Esophagus squamous epithelium (tissue), 5 donors: ENCODE measurements around the gene MESP1. TPM values are rescaled to one million over a fixed set of nuclear protein-coding genes. Genes with fewer than 3 reads are reported as not detected.

ENCODE experiments used
- DNase-seq: peaks from one replicate; lab custom pipeline; 2025; lab: John Stamatoyannopoulos, UW
- H3K27ac ChIP-seq, 4 donors: fragments of 200-600 bp; sonication (generic); one replicate each; pipeline ENCODE4 v1.5.1; 2016 to 2019; ENCODE audit warnings: mild to moderate bottlenecking in 1 of 4
- H3K27me3 ChIP-seq, 4 donors: fragments of 200-600 bp; sonication (generic); 1 replicate in 3 of 4; 2 replicates in 1 of 4; pipeline versions ENCODE4 v1.5.1 to v1.6.0; 2017 to 2021; ENCODE audit warnings: antibody characterized with exemption in 1 of 4
- H3K36me3 ChIP-seq, 3 donors: fragments of 200-600 bp; sonication (generic); one replicate each; pipeline ENCODE4 v1.5.1; 2016 to 2019
- H3K4me1 ChIP-seq, 3 donors: fragments of 200-600 bp; sonication (generic); one replicate each; pipeline ENCODE4 v1.5.1; 2017 to 2019
- H3K4me3 ChIP-seq, 4 donors: fragments of 200-600 bp; sonication (generic); 1 replicate in 3 of 4; 2 replicates in 1 of 4; pipeline ENCODE4 v1.5.1; 2016 to 2019; ENCODE audit warnings: mild to moderate bottlenecking in 2 of 4, moderate library complexity in 1 of 4
- H3K9me3 ChIP-seq, 3 donors: fragments of 200-600 bp; sonication (generic); one replicate each; pipeline ENCODE4 v1.5.1; 2016 to 2019
- CTCF ChIP-seq, 6 experiments: fragments of 450-650 bp in 4 of 6; fragments of 200-600 bp in 2 of 6; sonication (generic) in 2 of 6; IDR thresholded peaks; one replicate each; pipeline ENCODE4 v1.5.1; 2016 to 2019; ENCODE audit warnings: antibody characterized with exemption in 6 of 6, mild to moderate bottlenecking in 4 of 6, moderate library complexity in 4 of 6
- POLR2A ChIP-seq, 4 donors: fragments of 450-650 bp; IDR thresholded peaks; one replicate each; pipeline ENCODE4 v1.6.1; 2017; ENCODE audit warnings: antibody characterized with exemption in 4 of 4, mild to moderate bottlenecking in 4 of 4, moderate library complexity in 3 of 4
- WGBS, 2 donors: methylation state at CpG; one replicate each; pipeline ENCODE4 v1.1.5; 2018; 5-methylcytosine and 5-hydroxymethylcytosine counted together
- intact Hi-C: fragments of 100-400 bp; cut with DNase I; formaldehyde crosslinking; loops from one replicate; pipeline ENCODE4 v1.15.0; 2022
- total RNA-seq, 4 donors: library from RNA; depleted of rRNA; stranded (reverse); fragments of >200 nt; gene quantifications; one replicate each; pipeline ENCODE4 v1.1.0, GENCODE V29; 2016
- donor health status: DM: yes; HTN: yes; CAD: no.

The MESP1 gene
- total RNA-seq, 4 donors from 2014 or later, result 0.23 to 0.42 TPM; not detected in 2

- Histone ChIP-seq H3K36me3 (no peaks in the 10 kb centered on the region), H3K9me3 (no peaks in the 10 kb centered on the region), H3K4me1 (peaks cover 0 to 11% (median 0%) of the 10 kb centered on the region in 3 donors), H3K27me3 (peaks cover 0 to 19% (median 0%) of the 10 kb centered on the region in 4 donors), H3K27ac (no peak overlapping the region), H3K4me3 (no peak overlapping the region)
- intact Hi-C loops, result no loop called here
- 60 to 72% methylated on average over 2 to 7 of the region's 8 CpGs for WGBS, 2 donors
- DNase-seq, result no peak
- TF ChIP-seq POLR2A (IDR thresholded peaks at IDR 0.05) (no peak), CTCF (IDR thresholded peaks at IDR 0.05) (no peak)
These were observed 7.5 kb downstream of the MESP1 start for GRCh38 chr15:89743594-89743993.

DNA sequence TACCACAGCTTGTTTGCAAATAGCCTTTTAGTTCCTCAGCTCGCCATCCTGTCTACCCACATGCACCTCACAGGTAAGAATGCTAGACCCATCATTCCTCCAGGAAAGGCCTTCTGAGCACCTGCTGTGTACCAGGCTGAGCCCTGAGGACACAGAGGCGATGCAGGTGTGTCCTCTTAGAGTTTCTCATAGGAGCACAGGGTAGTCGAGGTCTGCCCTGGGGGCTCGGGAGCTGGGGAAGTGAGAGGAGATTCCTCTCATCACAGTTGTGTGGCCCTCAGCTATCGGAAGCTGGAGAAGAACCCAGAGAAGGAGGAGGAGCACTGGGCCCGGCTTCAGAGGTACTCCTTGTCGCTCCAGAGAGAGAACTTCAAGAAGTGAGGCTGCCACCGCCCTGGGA is 8.0 kb downstream of the MESP1 start:
- DNase-seq, result no peak
- no peaks in the 10 kb centered on the region for H3K9me3 ChIP-seq
- H3K36me3 ChIP-seq, result no peaks in the 10 kb centered on the region
- WGBS, 2 donors, result 83 to 88% methylated on average over 4 to 5 of the region's 8 CpGs
- H3K27ac ChIP-seq, result no peak overlapping the region
- peaks cover 0 to 11% (median 0%) of the 10 kb centered on the region in 3 donors for H3K4me1 ChIP-seq
- H3K27me3 ChIP-seq, result peaks cover 0 to 19% (median 0%) of the 10 kb centered on the region in 4 donors
- no peak for TF ChIP-seq POLR2A (IDR thresholded peaks at IDR 0.05)
- no peak for TF ChIP-seq CTCF (IDR thresholded peaks at IDR 0.05)
- H3K4me3 ChIP-seq, result no peak overlapping the region
- intact Hi-C loops, result no loop called here

DNA sequence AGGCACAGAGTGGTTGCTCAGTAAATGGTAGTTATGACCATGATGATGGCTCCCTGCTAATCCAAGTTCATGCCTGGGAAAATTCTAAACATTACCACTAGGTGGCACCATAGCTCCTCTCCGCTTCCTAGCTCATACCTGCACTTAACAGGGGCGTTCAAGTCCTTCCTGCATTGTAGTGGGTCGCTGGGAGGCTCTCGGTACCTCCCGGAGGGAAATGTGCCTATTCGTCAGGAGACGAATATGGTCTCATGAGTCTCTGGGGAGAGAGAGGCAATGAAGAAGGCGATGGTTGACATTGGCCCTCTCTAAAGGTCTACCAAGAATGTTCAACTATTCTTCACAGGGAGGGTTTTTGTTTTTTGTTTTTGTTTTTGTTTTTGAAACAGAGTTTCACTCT is 10.9 kb downstream of the MESP1 start:
- DNase-seq, result no peak
- no peaks in the 10 kb centered on the region for H3K36me3 ChIP-seq
- peaks cover 0 to 16% (median 0%) of the 10 kb centered on the region in 4 donors for H3K27me3 ChIP-seq
- peak overlapping the region in 1 of 4 donors; percentile 21 for H3K4me3 ChIP-seq
- H3K9me3 ChIP-seq, result no peaks in the 10 kb centered on the region
- peaks cover 0 to 4% (median 0%) of the 10 kb centered on the region in 3 donors for H3K4me1 ChIP-seq
- 2 to 6% methylated on average over 8 of the region's 8 CpGs for WGBS, 2 donors
- intact Hi-C loops, result no loop called here
- no peak overlapping the region for H3K27ac ChIP-seq
- TF ChIP-seq CTCF (IDR thresholded peaks at IDR 0.05) (peak; percentile 90 to 93 (median 92)), POLR2A (IDR thresholded peaks at IDR 0.05) (no peak)

GRCh38 chr15:89735773-89736172 is 15.3 kb downstream of the MESP1 start:
- WGBS, 2 donors, result 65 to 71% methylated on average over 4 of the region's 4 CpGs
- no peak for TF ChIP-seq POLR2A (IDR thresholded peaks at IDR 0.05)
- no peak for TF ChIP-seq CTCF (IDR thresholded peaks at IDR 0.05)
- H3K4me1 ChIP-seq, result peaks cover 0 to 4% (median 0%) of the 10 kb centered on the region in 3 donors
- DNase-seq, result no peak
- intact Hi-C loops, result no loop called here
- H3K4me3 ChIP-seq, result no peak overlapping the region
- H3K27ac ChIP-seq, result no peak overlapping the region
- H3K27me3 ChIP-seq, result peaks cover 0 to 25% (median 0%) of the 10 kb centered on the region in 4 donors
- no peaks in the 10 kb centered on the region for H3K9me3 ChIP-seq
- no peaks in the 10 kb centered on the region for H3K36me3 ChIP-seq

- intact Hi-C loops, result no loop called here
These were observed 18.4 kb downstream of the MESP1 start for GRCh38 chr15:89732451-89733172.

More at GRCh38 chr15:89732451-89733172, 18.4 kb downstream of the MESP1 start:
- Histone ChIP-seq H3K36me3 (no peaks in the 10 kb centered on the region), H3K27me3 (peaks cover 0 to 25% (median 0%) of the 10 kb centered on the region in 4 donors), H3K9me3 (no peaks in the 10 kb centered on the region), H3K4me1 (peaks cover 0 to 2% (median 0%) of the 10 kb centered on the region in 3 donors), H3K4me3 (no peak overlapping the region), H3K27ac (no peak overlapping the region)
- no peak for TF ChIP-seq POLR2A (IDR thresholded peaks at IDR 0.05)
- no peak for TF ChIP-seq CTCF (IDR thresholded peaks at IDR 0.05)
- DNase-seq, result no peak
- 58 to 62% methylated on average over 8 of the region's 8 CpGs for WGBS, 2 donors
